Coronary artery (tissue), 2 donors: ENCODE results near the gene ERN1.

ENCODE experiments used
- DNase-seq: peaks from one replicate; pipeline ENCODE4 v3.0.0-alpha.2; 2017; ENCODE audit warnings: low spot score
- H3K27ac ChIP-seq, 2 donors: fragments of 200-600 bp; sonication (generic); one replicate each; pipeline ENCODE4 v1.5.1; 2016 to 2019
- H3K4me3 ChIP-seq: fragments of 200-600 bp; sonication (generic); 2 replicates; pipeline ENCODE4 v1.5.1; 2016; ENCODE audit warnings: mild to moderate bottlenecking, moderate library complexity
- TF ChIP-seq, protein P1 (sequence below): fragments of 200-600 bp; sonication (generic); IDR thresholded peaks from one replicate; pipeline ENCODE4 v1.5.1; 2019; ENCODE audit warnings: antibody characterized with exemption

ERN1 gene

GRCh38 chr17:64138441-64138840, 8.5 kb upstream of the ERN1 start:
- TF ChIP-seq, protein P1, sequence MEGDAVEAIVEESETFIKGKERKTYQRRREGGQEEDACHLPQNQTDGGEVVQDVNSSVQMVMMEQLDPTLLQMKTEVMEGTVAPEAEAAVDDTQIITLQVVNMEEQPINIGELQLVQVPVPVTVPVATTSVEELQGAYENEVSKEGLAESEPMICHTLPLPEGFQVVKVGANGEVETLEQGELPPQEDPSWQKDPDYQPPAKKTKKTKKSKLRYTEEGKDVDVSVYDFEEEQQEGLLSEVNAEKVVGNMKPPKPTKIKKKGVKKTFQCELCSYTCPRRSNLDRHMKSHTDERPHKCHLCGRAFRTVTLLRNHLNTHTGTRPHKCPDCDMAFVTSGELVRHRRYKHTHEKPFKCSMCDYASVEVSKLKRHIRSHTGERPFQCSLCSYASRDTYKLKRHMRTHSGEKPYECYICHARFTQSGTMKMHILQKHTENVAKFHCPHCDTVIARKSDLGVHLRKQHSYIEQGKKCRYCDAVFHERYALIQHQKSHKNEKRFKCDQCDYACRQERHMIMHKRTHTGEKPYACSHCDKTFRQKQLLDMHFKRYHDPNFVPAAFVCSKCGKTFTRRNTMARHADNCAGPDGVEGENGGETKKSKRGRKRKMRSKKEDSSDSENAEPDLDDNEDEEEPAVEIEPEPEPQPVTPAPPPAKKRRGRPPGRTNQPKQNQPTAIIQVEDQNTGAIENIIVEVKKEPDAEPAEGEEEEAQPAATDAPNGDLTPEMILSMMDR = no peak
- H3K4me3 ChIP-seq = no peak overlapping the region
- no peak overlapping the region for H3K27ac ChIP-seq

GRCh38 chr17:64135000-64135399, 5.1 kb upstream of the ERN1 start:
- DNase-seq = no peak

More at GRCh38 chr17:64138441-64138840, 8.5 kb upstream of the ERN1 start:
- DNase-seq = no peak

GRCh38 chr17:64134216-64134970, 4.4 kb upstream of the ERN1 start:
- H3K27ac ChIP-seq = no peak overlapping the region
- no peak for DNase-seq
- TF ChIP-seq, protein P1 = no peak
- no peak overlapping the region for H3K4me3 ChIP-seq

More at GRCh38 chr17:64135000-64135399, 5.1 kb upstream of the ERN1 start:
- Histone ChIP-seq H3K4me3 (no peak overlapping the region), H3K27ac (no peak overlapping the region)
- TF ChIP-seq, protein P1 = no peak

GRCh38 chr17:64133546-64134215, 3.7 kb upstream of the ERN1 start:
- H3K27ac ChIP-seq = no peak overlapping the region
- no peak for DNase-seq
- no peak overlapping the region for H3K4me3 ChIP-seq
- TF ChIP-seq, protein P1 = peak; percentile 34

GRCh38 chr17:64131606-64132270, 1.8 kb upstream of the ERN1 start:
- peak overlapping the region in 1 of 2 donors; percentile 98 for H3K27ac ChIP-seq

DNA sequence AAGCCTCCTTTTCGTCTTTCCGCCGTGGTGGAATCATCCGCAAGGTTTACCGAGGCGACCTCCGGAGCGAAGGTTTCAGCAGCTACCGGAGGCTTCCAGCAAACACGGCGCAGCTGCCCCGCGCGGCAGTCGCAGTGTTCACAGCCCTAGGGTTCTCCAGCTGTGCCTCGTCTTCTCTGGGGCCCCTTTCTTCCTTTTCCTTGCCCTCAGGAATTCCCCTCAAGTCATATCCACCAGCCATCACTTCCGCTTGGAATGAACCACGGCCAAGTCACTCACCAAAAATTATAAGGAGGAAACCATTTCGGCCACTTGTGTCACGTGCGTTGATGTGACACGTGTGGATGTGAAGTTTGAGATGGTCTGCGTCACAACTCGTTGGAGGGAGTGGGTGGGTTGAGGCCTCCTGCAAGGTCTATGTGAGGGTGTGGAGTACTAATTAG, 636 bp upstream of the ERN1 start:
- H3K4me3 ChIP-seq = peak overlapping the region; percentile 90
- peak; percentile 82 for DNase-seq
- peak overlapping the region; percentile 97 to 98 for H3K27ac ChIP-seq
- TF ChIP-seq, protein P1 = no peak

More at GRCh38 chr17:64131606-64132270, 1.8 kb upstream of the ERN1 start:
- H3K4me3 ChIP-seq = no peak overlapping the region
- no peak for DNase-seq
- TF ChIP-seq, protein P1 = no peak
